Erythroblast (primary cell): ENCODE measurements around the gene RPS6KA2.

Source experiments
- GATA1 ChIP-seq: IDR thresholded peaks from 2 replicates; pipeline ENCODE4 v1.6.1; 2011; ENCODE audit warnings: low read depth, mild to moderate bottlenecking, control low read depth, low read length, moderate library complexity
- POLR2A ChIP-seq: IDR thresholded peaks from 2 replicates; pipeline ENCODE4 v1.6.1; 2011; ENCODE audit warnings: mild to moderate bottlenecking, low read length

GRCh38 chr6:166660157-166660688, 33.2 kb upstream of the RPS6KA2 start:
- TF ChIP-seq POLR2A (no peak), GATA1 (no peak)
